Stimulated activated naive CD4-positive, alpha-beta T cell (primary cell): Measurements from ENCODE around the gene SERPINB7.

Experiments
- DNase-seq, 6 experiments: peaks; one replicate each; lab custom pipeline; 2025; lab: John Stamatoyannopoulos, UW

The SERPINB7 gene

DNA sequence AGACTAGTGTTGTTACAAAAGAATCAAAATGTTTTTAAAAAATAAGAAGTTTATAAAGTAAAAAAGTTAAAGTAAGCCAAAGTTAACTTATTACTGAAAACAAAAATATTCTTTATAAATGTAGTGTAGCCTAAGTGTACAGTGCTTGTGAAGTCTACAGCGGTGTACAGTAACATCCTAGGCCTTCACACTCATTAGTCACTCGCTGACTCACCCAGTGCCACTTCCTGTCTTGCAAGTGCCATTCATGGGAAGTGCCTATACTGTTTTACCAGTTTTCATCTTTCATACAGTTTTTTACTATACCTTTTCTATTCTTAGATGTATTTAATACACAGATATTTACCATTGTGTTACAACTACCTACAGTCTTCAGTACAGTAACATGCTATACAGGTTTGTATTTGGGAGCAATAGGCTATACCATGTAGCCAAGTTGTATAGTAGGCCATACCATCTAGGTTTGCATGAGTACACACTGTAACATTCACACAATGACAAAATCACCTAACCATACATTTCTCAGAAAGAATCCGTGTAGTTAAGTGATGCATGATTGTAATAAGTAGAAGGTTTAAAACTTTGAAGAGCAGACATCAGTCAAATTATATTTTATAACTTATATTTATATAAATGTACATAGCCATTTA, 13.4 kb downstream of the SERPINB7 start:
- no peak for DNase-seq

DNA sequence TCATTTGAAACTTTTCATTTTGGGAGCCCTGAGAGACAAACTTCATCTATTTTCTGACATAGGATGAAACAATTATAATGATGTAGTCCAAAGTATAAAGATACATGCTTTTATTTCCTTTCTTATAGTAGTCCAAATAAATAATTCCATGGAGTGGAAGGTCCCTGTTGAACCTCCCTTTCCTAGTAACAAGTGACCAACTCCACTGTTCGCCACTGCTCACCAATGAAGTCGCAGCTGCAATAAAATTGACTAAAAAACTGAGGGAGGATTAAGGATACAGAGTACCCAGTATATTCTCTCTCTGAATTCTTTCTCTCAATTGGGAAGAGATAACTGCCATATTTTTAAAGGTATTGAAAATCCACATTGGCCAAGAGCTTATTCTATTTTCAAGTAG, 14.1 kb downstream of the SERPINB7 start:
- no peak for DNase-seq

DNA sequence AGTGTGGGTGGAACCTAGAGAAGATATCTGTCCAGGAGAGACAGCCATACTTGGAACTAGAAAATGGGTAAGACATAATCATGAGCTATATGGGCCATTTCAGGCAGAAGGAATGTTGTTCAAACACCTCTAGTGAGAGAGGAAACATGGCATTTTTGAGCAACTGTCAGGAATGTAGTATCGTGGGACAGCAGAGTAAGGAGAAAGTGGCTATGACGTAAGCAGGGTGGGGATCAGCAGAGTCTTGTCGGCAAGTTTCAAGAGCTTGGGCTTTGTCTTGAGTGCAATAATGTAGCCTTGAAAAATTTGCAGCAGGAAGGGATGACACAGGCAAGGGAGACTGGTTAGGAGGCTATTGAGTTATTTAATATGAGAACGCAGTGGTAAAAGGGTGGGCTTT, 20.4 kb downstream of the SERPINB7 start:
- no peak for DNase-seq

DNA sequence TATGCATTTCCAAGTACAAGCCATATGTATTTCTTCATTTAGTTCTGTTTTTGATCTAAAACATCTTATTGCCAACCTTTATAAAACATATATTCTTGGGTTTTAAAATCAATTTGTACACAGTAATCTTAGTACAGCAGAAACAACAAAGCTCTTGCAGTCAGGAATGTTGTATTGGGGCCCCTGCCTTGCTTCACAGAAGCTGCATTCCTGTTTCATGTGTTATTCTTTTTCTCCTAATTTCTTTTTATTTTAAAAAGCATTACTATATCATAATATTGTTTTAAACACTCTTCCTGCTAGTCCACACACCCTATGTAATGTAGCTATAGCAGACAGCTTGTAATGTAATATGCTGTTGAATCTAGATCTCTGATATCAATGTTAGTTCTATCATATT, 24.0 kb downstream of the SERPINB7 start:
- DNase-seq, result no peak

DNA sequence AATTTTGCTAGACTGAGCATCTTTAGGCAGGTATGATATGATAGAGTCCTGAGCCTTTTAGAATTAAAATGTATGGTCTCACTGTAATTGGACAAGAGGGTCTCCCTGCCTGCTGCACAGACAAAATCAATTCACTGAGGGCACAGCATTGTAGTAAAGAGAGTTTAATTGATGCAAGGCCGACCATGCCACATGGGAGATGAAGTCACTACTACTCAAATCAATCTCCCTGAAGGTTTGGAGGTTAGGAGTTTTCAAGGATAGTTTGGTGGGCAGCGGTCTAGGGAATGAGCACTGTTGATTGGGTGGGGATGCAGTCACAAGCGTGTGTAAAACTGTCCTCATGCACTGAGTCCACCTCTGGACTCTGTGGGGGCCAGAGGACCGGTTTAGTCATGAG, 26.1 kb downstream of the SERPINB7 start:
- DNase-seq, result no peak

DNA sequence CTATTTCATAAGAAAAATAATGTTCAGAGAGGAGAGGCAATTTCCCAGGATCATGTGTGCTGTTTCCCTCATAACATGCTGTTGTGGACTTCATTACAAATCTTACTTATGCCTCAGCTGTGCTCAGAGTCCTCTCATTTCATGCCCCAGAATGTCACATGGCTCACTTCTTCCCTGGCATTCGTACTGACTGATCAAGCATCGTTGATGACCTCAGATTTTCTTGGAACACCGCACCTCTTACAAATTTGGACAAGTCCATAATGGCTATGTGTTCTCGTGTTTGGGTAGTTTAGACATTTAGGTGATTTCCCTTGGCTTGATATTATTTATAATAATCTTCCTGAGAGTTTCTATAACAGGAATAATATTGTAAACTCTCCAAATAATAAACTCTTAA, 32.9 kb downstream of the SERPINB7 start:
- no peak for DNase-seq

DNA sequence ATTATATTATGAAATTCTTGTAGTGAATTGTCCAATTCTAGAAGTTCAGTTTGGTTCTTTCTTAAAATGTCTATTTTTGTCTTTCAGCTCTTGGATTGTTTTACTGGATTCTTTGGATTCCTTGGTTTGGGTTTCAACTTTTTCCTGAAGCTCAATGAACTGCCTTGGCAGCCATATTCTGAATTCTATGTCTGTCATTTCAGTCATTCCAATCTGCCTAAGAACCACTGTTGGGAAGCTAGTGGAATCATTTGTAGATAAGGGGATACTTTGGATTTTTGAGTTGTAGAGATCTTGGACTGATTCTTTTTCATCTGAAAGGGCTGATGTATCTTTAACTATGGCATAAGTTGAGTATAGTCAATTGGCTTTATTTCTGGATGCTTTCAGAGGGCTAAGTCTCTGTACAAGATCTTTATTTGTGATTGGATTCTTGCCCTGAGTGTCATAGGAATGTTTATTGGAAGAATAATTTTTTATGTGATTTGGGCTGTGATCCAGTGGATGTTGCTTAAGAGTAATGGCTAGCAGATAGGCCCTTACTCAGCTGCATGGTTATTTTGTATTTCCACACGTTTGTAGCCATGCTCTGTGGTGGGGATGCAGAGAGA, 42.3 kb downstream of the SERPINB7 start:
- DNase-seq, result no peak

DNA sequence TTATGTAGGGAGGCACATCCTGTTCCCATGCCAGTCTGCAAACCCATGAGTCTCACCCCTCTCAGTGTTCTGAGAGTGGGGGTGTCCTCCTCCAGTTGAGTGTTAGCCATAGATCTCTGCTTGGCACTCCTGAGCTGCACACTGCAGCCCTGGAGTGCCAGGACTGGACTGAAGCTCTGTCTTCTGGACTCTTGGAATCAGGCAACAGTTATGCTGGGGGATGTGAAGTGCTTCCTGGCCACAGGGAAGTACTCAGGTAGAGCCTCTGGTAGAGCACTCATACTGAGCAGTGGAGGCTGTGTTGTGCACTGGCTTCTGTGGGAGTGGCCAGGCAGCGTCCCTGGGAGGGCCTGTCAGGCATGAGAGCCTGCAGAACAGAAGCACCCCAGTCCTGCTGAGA, 43.0 kb downstream of the SERPINB7 start:
- DNase-seq, result no peak

DNA sequence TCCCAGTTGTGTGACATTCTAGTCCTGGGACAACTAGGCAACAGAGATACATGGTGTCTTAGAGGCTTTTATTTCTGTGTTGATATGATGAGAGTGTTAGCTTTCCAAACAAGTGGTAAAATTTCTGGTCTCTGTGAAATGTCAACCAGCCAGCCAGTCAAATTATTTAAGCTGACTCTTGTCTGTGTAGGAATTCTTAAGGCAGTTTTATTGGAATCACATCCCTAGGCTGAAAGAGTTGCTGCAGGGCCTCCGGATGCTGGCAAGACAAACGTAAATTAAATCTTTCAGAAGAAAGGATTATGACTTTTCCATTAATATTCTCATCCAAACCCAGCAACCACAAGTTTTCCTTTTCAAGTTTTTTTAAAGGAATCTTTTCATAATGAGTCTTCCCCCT, 44.6 kb downstream of the SERPINB7 start:
- no peak for DNase-seq

DNA sequence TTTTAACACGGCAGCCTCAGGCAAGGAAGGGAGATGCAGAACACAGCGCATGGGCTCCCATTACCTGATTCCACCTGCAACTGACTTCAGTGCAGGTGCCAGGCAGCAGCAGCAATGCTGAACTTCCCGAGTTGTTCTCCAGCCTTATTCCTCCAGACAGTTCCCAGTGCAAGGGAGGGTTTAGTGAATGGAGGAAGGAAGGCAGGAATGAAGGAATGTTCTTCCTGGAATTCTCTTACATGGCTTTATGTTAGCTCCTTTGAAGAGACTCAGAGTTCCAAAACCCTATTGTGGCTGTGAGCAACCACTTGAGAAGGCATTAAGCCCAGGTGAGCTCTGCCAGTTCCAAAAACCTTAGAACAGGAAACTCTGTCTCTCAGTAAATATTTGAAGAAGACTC, 45.5 kb downstream of the SERPINB7 start:
- no peak for DNase-seq

DNA sequence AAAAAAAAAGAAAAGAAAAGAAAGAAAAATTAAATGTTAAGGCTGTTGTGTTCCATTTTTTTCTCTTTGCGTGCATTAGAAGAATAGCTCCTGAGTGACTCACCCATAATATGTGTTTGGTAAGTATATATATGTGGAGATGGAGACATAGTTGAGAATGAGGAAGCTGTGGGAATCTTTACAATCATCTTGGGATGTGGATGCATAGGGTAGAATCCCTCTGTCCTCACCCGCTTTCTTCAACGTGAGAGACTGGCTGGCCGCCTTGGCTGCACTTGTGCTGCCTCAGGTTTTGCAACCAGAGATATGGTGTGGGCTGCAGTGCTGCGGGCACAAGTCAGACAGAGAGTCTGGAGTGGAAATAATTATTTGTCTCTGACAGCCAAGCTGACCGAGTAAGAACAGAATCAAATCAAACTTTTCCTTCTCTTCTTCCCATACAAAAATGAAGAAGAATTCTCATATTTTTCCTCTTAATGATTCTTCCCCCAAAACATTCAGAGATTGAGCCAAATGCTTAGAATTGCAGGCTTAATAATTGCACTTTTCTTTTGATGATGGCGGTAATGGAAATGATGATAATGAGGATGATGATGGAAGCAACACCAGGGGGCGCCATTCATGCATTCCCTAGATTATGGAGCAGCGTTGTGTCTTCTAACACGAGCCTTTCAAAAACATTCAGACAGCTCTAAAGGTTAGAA, 48.5 kb downstream of the SERPINB7 start:
- DNase-seq, result no peak

DNA sequence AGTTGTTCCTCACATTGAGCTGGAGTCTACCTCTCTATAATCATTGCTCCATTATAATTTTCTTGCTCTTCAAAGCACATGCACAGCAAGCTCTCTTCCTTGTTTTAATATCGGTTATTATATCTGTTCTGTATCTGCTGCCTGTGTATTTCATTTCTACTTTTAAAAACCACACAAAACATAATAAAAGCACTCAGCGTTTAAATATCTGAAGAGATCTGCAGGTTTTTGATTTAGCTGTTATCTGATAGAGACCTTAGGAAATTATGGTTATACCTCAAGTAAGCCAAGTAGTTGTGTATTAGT, 49.0 kb downstream of the SERPINB7 start:
- DNase-seq, result no peak

DNA sequence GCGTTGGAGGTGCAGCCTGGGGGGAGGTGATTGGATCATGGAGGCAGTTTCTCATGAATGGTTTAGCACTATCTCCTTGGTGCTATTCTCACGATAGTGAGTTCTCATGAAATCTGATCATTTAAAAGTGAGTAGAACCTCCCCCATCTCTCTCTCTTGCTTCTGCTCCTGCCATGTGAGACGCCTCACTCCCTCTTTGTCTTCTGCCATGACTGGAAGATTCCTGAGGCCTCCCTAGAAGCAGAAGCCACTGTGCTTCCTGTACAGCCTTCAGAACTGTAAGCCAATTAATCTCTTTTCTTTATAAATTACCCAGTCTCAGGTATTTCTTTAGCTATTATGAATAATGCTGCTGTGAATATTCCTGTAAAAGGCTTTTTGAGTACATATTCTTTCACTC, 52.9 kb downstream of the SERPINB7 start:
- DNase-seq, result no peak

DNA sequence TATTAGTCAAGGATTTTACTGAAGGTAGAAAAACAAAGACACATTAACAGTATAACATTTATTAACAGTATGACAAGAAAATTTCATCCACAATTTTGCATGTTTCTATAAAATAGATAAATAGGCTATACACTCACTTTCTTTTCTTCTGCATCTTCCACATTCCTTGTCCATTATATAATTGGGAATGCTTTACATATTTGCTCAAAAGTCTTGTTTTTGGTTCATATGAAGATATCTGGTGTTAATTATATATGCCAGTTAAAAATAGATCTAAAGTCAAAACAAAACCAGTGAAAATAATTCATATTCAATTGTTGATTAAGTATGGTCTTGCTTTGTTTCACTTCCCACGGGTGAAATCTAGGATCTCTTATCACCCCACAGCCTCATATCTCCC, 53.4 kb downstream of the SERPINB7 start:
- no peak for DNase-seq

DNA sequence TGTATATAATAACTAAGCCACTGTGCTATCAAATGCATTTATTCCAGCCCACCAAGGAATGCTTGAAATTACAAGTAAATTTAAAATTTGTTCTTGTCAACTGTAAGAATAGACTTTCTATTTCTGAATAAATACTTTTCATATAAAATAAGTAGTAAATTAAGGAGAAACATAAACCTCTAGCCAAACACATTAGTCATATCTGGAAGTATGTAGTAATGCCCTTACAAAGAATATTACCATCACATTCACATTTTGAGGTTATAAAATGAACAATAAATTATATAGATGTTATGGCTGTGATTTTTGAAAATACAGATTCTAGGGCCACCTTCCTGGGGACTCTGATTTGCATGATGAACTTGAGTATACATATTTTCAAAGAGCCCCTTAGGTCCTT, 54.7 kb downstream of the SERPINB7 start:
- DNase-seq, result no peak

DNA sequence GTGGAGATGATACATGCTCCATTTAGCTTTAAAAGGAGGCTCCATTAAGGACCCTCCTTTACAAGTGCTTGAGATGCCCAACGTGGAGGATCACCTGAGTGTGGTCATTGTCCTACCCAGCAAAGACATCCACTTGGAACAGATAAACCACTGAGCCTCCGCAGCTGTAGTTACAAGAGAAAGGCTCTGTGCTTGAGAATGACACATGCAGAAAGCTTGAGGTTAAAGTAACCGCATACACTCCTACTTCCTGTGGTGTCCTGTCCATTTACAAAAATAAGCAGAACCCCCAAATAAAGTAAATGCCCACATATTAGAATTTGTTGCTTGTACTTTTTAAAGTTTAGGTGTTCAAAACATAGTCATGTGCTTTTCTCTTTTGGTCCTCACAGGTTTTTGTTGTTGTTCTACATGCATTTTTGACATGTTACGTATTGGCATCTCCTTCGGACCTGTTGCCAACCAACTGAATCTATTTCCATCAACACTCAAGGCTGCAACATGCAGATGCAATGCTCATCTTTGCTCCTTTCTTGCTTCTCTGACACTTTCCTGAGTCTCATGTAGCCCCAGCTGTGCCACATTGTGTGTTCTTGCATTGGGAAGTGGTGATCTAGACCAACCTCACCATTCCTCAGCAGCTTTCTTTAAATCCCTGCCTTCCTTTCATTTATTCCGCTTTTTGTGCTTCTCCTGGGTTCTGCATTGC, 56.0 kb downstream of the SERPINB7 start:
- DNase-seq, result no peak

DNA sequence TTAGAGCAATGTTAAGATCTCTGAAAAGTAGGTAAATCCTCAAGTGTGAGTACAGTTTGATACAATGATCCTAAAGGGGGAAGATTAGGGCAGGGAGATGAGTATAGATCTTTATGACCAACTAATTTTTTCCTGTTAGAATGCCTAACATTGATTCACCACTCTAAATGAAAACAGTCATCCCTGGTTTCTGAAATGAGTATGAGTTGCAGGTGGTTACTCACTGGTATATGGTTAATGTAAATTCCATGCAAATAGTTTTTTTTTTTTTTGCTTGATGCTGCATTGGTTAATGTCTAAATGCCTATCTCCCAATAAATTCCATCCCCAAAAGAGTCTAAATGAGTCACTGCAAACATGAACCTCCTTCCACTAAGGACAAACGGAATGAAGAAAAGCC, 57.3 kb downstream of the SERPINB7 start:
- DNase-seq, result no peak

DNA sequence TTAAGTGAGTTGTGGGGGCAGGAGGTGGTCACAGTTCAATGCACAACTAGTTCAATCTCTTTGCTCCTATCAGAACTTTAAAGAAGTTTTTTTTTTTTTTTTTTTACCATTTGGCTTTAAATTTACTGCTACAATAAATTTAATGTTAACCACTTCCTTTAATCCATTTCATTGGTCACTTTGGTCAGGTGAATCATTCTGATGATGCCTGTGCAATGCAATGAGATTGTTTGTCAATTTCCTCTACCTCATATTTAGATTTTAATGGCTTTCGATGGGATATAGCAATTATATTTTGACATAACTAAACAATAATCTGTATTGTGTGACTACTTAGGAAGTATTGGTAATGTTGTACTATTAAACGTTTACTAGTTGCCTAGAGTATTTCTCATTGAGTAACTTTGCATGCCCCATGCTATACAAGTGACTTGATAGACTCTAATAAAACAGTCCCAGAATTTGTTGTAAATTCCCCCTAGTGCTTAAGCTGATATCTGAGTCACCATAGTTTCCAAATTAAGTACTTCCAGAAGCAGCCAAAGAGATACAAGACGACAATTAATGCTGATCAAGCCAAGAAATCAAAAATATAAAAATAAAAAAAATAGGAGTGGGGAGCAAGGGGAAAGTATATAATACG, 59.4 kb downstream of the SERPINB7 start:
- DNase-seq, result no peak

DNA sequence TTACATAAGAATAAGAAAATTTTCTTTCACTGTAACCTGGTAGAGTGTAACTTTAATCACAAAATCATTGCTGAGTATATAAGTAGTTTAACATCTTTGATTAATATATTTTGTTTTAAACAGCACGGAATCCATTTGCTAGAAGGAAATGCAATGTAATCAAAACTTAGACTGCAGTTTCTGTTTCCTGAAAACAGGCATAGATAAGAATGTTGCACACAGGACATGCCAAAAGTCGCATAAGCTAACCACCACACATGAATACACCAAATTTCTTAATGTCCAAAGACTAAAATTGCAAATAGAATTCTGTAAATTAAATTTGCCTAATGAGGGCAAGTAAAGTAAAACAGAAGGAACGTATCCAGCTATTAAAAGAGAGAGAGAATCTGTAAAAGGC, 61.2 kb downstream of the SERPINB7 start:
- no peak for DNase-seq

DNA sequence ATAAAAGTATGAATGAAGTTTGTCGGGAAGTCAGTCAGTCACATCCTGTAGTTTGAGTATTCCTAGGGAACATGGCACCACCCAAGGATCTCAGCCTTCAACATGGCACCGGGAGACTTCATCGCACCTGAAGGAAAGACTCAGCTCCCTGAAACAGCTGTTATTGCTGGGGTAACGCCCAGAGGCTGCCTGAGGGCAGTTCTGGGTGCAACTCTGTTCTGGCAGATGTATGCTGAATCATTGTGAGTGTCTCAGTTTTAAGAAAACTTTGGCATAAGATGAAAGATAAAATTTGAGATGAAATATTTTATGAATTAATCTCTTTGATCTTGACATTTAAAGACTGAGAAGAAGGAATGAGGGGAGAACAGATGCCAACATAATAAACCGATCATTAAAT, 62.4 kb downstream of the SERPINB7 start:
- no peak for DNase-seq

DNA sequence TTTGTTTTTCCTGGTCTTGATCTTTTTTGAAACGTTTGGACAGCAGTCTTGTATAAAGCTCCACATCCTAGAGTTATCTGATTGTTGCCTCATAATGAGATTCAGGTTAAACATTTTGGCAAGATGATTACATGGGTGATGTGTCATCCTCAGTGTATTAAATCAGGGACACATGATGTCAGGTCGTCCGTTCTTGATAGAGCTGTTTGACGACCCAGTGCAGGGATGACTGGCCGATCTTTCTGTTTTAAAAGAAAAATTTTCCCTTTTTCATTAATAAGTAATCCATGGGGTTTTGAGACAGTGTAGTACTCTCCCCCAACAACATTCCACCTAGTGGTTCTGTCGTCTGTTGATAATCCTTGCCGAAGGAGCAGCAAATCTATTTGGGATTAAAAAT, 67.8 kb downstream of the SERPINB7 start:
- DNase-seq, result no peak

DNA sequence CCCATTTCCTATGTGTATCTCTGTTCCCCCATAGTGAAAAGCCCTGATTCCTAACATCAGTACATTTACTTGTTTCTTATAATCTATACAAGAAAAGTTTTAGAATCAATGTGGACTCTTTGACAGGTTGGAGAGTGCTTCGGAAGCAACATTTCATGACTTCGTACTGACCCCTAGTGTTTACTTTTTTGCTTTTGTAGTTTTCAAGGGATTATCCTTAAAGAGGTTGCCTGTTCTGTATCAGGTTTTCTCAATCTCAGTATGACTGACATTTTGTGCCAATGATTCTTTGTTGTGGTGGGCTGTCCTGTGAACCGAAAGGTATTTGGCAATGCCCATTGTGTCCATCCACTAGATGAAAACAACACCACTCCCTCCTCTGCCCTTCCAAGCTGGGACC, 69.0 kb downstream of the SERPINB7 start:
- no peak for DNase-seq

DNA sequence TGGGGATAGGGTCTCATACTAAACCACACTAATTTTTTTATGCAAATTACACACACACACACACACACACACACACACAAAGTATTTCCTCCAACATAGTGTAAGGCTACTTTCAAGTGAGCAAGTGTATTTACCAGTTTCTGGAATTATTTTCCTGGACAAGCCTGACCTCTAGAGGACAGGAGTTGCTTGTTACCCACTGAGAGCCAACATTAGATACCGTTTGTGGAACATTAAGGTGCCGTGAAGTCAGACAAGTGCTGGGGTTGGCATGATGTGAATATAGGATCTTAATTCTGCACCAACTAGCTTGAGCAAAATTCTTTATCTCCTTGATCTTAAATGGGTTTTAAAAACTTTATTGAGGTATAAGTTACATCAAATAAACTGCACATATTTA, 72.9 kb downstream of the SERPINB7 start:
- DNase-seq, result no peak
